Keratinocyte (primary cell): ENCODE results near the gene ZNF234.

Experiments used
- CTCF ChIP-seq, 3 experiments: IDR thresholded peaks in 1 of 3; conservative IDR thresholded peaks in 1 of 3; optimal IDR thresholded peaks in 1 of 3; 2 replicates in 2 of 3; 3 replicates in 1 of 3; pipeline versions ENCODE3 to v1.5.1; 2011; ENCODE audit warnings: low read length in 3 of 3, mild to moderate bottlenecking in 3 of 3, moderate library complexity in 2 of 3, control low read depth in 1 of 3, inconsistent platforms in 1 of 3; ENCODE audit not compliant: insufficient read depth in 2 of 3; ENCODE audit errors: extremely low read depth in 1 of 3
- EZH2 ChIP-seq: IDR thresholded peaks from one replicate; pipeline ENCODE4 v1.6.1; 2012; ENCODE audit warnings: inconsistent platforms, mild to moderate bottlenecking, low read length, moderate library complexity

- TF ChIP-seq CTCF (optimal IDR thresholded peaks at IDR 0.05 in 1 of 3, IDR thresholded peaks at IDR 0.05 in 1 of 3, conservative IDR thresholded peaks at IDR 0.05 in 1 of 3; ENCODE audit: extremely low read depth in 1 of 3, insufficient read depth in 2 of 3, low read length in 3 of 3) (no peak), EZH2 (no peak)
Measured at GRCh38 chr19:44142059-44142433, 692 bp downstream of the ZNF234 start.
